GM12878 (cell line): ENCODE data around the gene GPC6. TPM values are rescaled to one million over a fixed set of nuclear protein-coding genes. Genes with fewer than 3 reads are reported as not detected.

ENCODE experiments used
- CHD4 ChIP-seq: fragments of 200-600 bp; sonication (generic); IDR thresholded peaks from 2 replicates; pipeline ENCODE4 v1.6.1; 2016; ENCODE audit warnings: mild to moderate bottlenecking
- CREM ChIP-seq: IDR thresholded peaks from 2 replicates; pipeline ENCODE4 v1.6.1; 2014; ENCODE audit warnings: antibody characterized with exemption, low read depth
- MTA3 ChIP-seq: IDR thresholded peaks from 2 replicates; pipeline ENCODE4 v1.6.1; 2012; ENCODE audit warnings: low read length, inconsistent platforms, borderline replicate concordance
- MYB ChIP-seq: fragments of 150-350 bp; IDR thresholded peaks from 2 replicates; pipeline ENCODE4 v1.6.1; 2014; ENCODE audit warnings: mild to moderate bottlenecking, low read depth, low read length, borderline replicate concordance
- NFXL1 ChIP-seq: fragments of 450-650 bp; IDR thresholded peaks from 2 replicates; pipeline ENCODE4 v1.6.1; 2017; ENCODE audit warnings: antibody characterized with exemption, mild to moderate bottlenecking, borderline replicate concordance
- RELA ChIP-seq: fragments of 450-650 bp; IDR thresholded peaks from 2 replicates; pipeline ENCODE4 v1.8.0; 2014; ENCODE audit warnings: borderline replicate concordance; ENCODE audit not compliant: partially characterized antibody
- SIN3A ChIP-seq: IDR thresholded peaks from 2 replicates; pipeline ENCODE4 v1.6.1; 2012; ENCODE audit warnings: low read depth, low read length, improper control_type of control experiment
- SP1 ChIP-seq: IDR thresholded peaks from one replicate; pipeline ENCODE4 v1.6.1; 2011; ENCODE audit warnings: low read depth, low read length
- polyA plus RNA-seq, 11 experiments: library from polyadenylated mRNA; depleted of rRNA in 4 of 11; unstranded in 6 of 11; stranded (reverse) in 5 of 11; fragments of >200 nt; fragmentation: Nextera tagmentation in 4 of 11; fragmentation: Illumina TruSeq in 1 of 11; extraction: Ambion mirVana in 4 of 11; extraction: Trizol in 1 of 11; gene quantifications; 1 replicate in 1 of 11; 2 replicates in 10 of 11; pipeline versions ENCODE4 v1.2.1 to v1.2.3, GENCODE V29; 2011 to 2016; ENCODE audit warnings: inconsistent platforms in 2 of 11, missing spikeins in 2 of 11, low read depth in 1 of 11
- total RNA-seq, 4 experiments: library from RNA; depleted of rRNA in 3 of 4; stranded (reverse); fragments of >200 nt in 3 of 4; fragmentation: Illumina TruSeq in 1 of 4; extraction: Trizol in 1 of 4; gene quantifications; 2 replicates each; pipeline versions ENCODE4 v1.2.1 to v1.2.3, GENCODE V29; 2013 to 2021
- TF ChIP-seq, protein P1 (sequence below): fragments of 450-650 bp; IDR thresholded peaks from 2 replicates; pipeline ENCODE4 v1.6.1; 2016; ENCODE audit warnings: mild to moderate bottlenecking
- TF ChIP-seq, protein P2 (sequence below): fragments of 450-650 bp; IDR thresholded peaks from 2 replicates; pipeline ENCODE4 v1.6.1; 2018; ENCODE audit warnings: mild to moderate bottlenecking, low read depth, moderate library complexity; ENCODE audit not compliant: partially characterized antibody
- TF ChIP-seq, protein P3 (sequence below): fragments of 450-650 bp; IDR thresholded peaks from 2 replicates; pipeline ENCODE4 v1.6.1; 2016; ENCODE audit warnings: mild to moderate bottlenecking, moderate library complexity, borderline replicate concordance

The GPC6 gene
- total and polyA plus RNA-seq, 10 of the 15 experiments (the other 5 are each of a cell fraction or from before 2014, with no cell fraction given) = 0.03 to 0.04 (median 0.03) TPM; not detected in 7

DNA sequence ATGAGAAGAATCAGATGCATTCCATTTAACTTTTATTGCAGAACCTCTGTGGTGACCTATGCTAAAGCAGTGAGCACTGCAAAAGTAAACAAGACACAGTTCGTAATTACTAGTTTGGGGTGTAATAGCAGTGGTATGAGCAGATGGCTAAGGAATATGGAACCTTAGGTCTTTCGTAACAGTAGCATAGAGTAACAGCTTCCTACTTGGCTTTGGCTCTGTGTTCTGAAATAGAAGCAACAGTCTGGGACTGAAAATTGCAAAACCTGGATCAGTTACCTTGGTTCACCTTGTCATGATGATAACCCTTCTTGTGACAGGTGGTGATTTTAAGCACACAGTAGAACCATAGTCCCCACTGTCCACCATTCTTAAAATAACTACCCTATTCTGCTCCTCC is 303.4 kb downstream of the GPC6 start (continued):
- TF ChIP-seq, protein P1, sequence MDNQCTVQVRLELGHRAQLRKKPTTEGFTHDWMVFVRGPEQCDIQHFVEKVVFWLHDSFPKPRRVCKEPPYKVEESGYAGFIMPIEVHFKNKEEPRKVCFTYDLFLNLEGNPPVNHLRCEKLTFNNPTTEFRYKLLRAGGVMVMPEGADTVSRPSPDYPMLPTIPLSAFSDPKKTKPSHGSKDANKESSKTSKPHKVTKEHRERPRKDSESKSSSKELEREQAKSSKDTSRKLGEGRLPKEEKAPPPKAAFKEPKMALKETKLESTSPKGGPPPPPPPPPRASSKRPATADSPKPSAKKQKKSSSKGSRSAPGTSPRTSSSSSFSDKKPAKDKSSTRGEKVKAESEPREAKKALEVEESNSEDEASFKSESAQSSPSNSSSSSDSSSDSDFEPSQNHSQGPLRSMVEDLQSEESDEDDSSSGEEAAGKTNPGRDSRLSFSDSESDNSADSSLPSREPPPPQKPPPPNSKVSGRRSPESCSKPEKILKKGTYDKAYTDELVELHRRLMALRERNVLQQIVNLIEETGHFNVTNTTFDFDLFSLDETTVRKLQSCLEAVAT = no peak
- TF ChIP-seq MTA3 (no peak), MYB (no peak), SP1 (no peak), RELA (no peak), CREM (no peak), SIN3A (no peak), NFXL1 (no peak), CHD4 (no peak)
- TF ChIP-seq, protein P2, sequence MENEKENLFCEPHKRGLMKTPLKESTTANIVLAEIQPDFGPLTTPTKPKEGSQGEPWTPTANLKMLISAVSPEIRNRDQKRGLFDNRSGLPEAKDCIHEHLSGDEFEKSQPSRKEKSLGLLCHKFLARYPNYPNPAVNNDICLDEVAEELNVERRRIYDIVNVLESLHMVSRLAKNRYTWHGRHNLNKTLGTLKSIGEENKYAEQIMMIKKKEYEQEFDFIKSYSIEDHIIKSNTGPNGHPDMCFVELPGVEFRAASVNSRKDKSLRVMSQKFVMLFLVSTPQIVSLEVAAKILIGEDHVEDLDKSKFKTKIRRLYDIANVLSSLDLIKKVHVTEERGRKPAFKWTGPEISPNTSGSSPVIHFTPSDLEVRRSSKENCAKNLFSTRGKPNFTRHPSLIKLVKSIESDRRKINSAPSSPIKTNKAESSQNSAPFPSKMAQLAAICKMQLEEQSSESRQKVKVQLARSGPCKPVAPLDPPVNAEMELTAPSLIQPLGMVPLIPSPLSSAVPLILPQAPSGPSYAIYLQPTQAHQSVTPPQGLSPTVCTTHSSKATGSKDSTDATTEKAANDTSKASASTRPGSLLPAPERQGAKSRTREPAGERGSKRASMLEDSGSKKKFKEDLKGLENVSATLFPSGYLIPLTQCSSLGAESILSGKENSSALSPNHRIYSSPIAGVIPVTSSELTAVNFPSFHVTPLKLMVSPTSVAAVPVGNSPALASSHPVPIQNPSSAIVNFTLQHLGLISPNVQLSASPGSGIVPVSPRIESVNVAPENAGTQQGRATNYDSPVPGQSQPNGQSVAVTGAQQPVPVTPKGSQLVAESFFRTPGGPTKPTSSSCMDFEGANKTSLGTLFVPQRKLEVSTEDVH = no peak
- TF ChIP-seq, protein P3, sequence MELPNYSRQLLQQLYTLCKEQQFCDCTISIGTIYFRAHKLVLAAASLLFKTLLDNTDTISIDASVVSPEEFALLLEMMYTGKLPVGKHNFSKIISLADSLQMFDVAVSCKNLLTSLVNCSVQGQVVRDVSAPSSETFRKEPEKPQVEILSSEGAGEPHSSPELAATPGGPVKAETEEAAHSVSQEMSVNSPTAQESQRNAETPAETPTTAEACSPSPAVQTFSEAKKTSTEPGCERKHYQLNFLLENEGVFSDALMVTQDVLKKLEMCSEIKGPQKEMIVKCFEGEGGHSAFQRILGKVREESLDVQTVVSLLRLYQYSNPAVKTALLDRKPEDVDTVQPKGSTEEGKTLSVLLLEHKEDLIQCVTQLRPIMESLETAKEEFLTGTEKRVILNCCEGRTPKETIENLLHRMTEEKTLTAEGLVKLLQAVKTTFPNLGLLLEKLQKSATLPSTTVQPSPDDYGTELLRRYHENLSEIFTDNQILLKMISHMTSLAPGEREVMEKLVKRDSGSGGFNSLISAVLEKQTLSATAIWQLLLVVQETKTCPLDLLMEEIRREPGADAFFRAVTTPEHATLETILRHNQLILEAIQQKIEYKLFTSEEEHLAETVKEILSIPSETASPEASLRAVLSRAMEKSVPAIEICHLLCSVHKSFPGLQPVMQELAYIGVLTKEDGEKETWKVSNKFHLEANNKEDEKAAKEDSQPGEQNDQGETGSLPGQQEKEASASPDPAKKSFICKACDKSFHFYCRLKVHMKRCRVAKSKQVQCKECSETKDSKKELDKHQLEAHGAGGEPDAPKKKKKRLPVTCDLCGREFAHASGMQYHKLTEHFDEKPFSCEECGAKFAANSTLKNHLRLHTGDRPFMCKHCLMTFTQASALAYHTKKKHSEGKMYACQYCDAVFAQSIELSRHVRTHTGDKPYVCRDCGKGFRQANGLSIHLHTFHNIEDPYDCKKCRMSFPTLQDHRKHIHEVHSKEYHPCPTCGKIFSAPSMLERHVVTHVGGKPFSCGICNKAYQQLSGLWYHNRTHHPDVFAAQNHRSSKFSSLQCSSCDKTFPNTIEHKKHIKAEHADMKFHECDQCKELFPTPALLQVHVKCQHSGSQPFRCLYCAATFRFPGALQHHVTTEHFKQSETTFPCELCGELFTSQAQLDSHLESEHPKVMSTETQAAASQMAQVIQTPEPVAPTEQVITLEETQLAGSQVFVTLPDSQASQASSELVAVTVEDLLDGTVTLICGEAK = no peak
- TF ChIP-seq, all 136 proteins: peak for 0
